ENCODE measurements around the gene SCAF8.

Gene SCAF8

GRCh38 chr6:154737424-154737823, 4.2 kb downstream of the SCAF8 start:
- no peak for TF ChIP-seq HOXD13 (CRISPR knock-in tag; IDR thresholded peaks at IDR 0.05; ENCODE audit: borderline replicate concordance)
- TF ChIP-seq, protein P1, sequence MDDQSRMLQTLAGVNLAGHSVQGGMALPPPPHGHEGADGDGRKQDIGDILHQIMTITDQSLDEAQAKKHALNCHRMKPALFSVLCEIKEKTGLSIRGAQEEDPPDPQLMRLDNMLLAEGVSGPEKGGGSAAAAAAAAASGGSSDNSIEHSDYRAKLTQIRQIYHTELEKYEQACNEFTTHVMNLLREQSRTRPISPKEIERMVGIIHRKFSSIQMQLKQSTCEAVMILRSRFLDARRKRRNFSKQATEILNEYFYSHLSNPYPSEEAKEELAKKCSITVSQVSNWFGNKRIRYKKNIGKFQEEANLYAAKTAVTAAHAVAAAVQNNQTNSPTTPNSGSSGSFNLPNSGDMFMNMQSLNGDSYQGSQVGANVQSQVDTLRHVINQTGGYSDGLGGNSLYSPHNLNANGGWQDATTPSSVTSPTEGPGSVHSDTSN (CRISPR knock-in tag; IDR thresholded peaks at IDR 0.05), result no peak
- TF ChIP-seq EGR2 (tag by site-specific recombination; IDR thresholded peaks at IDR 0.05; ENCODE audit: low read depth), result peak; percentile 67
- TF ChIP-seq ZNF248 (tag by site-specific recombination; IDR thresholded peaks at IDR 0.05), result no peak
- TF ChIP-seq GLI4 (tag by site-specific recombination; IDR thresholded peaks at IDR 0.05), result no peak
- TF ChIP-seq ZNF354C (tag by site-specific recombination; IDR thresholded peaks at IDR 0.05; ENCODE audit: borderline replicate concordance, low read depth), result no peak
- no peak for TF ChIP-seq ZNF394 (tag by site-specific recombination; IDR thresholded peaks at IDR 0.05; ENCODE audit: borderline replicate concordance)
- H3K4me1 ChIP-seq (ENCODE audit: control insufficient read depth, insufficient read depth, low read length), result peaks cover 10% of the 10 kb centered on the region; the same call in 1 of the 2 replicates
- H3K4me3 ChIP-seq (ENCODE audit: low read depth, low read length), result no peak overlapping the region
- no peak overlapping the region for H3K27ac ChIP-seq (ENCODE audit: extremely low read depth, low read depth, low read length)
- no peaks in the 10 kb centered on the region for H3K9me3 ChIP-seq (ENCODE audit: control insufficient read depth, insufficient read depth, low read depth, low read length)
- peaks cover 4 to 14% of the 10 kb centered on the region in 2 experiments for H3K36me3 ChIP-seq (ENCODE audit: control insufficient read depth in 2 of 2, insufficient read depth in 1 of 2, low read length in 2 of 2)
- ChIA-PET CTCF (no interaction called here), POLR2A (no interaction called here)

- TF ChIP-seq ZBTB21 (tag by site-specific recombination; IDR thresholded peaks at IDR 0.05) (no peak), PRDM1 (tag by site-specific recombination; IDR thresholded peaks at IDR 0.05) (peak; percentile 49)
- ChIA-PET POLR2A (no interaction called here), CTCF (interaction anchor here (0.6 to 1.0 kb wide), 5 partner anchors 11 to 152 kb away, joined by 3 to 4 read pairs (median 3); no protein-coding TSS in a partner anchor)
- H3K4me1 ChIP-seq (ENCODE audit: control insufficient read depth, insufficient read depth, low read length), result peaks cover 10% of the 10 kb centered on the region; the same call in 1 of the 2 replicates
- no peaks in the 10 kb centered on the region for H3K9me3 ChIP-seq (ENCODE audit: control insufficient read depth, insufficient read depth, low read depth, low read length)
- no peak overlapping the region for H3K4me3 ChIP-seq (ENCODE audit: low read depth, low read length)
- peaks cover 4 to 16% of the 10 kb centered on the region in 2 experiments for H3K36me3 ChIP-seq (ENCODE audit: control insufficient read depth in 2 of 2, insufficient read depth in 1 of 2, low read length in 2 of 2)
- H3K27ac ChIP-seq (ENCODE audit: extremely low read depth, low read depth, low read length), result no peak overlapping the region
Measured at GRCh38 chr6:154738551-154738961, 5.3 kb downstream of the SCAF8 start.

DNA sequence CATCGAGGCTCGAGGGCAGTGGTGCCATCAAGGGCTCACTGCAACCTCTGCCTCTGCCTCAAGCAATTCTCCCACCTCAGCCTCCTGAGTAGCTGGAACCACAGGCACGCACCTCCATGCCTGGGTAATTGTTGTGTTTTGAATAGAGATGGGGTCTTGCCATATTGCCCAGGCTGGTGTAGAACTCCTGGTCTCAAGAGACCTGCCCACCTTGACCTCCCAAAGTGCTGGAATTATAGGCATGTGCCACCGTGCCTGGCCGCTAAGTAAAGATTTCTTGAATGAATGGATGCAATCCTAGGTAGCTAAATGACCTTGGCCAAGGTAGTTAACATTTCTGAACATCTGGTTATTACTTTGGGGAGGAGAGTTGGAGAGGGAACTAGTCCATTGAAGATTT, 7.4 kb downstream of the SCAF8 start:
- ChIA-PET CTCF (interaction anchor here (0.6 kb wide), 1 partner anchor 104 kb away, joined by 3 read pairs; no protein-coding TSS in a partner anchor), POLR2A (interaction anchor here (0.7 kb wide), 1 partner anchor 280 kb away, joined by 4 read pairs; no protein-coding TSS in a partner anchor)
- no peak overlapping the region for H3K4me3 ChIP-seq (ENCODE audit: low read depth, low read length)
- no peak overlapping the region for H3K27ac ChIP-seq (ENCODE audit: extremely low read depth, low read depth, low read length)
- peak; percentile 29; the same call in 1 of the 2 replicates for TF ChIP-seq ZNF121 (tag by site-specific recombination; IDR thresholded peaks at IDR 0.05)
- no peak for TF ChIP-seq ZNF580 (tag by site-specific recombination; IDR thresholded peaks at IDR 0.05)
- TF ChIP-seq, protein P2, sequence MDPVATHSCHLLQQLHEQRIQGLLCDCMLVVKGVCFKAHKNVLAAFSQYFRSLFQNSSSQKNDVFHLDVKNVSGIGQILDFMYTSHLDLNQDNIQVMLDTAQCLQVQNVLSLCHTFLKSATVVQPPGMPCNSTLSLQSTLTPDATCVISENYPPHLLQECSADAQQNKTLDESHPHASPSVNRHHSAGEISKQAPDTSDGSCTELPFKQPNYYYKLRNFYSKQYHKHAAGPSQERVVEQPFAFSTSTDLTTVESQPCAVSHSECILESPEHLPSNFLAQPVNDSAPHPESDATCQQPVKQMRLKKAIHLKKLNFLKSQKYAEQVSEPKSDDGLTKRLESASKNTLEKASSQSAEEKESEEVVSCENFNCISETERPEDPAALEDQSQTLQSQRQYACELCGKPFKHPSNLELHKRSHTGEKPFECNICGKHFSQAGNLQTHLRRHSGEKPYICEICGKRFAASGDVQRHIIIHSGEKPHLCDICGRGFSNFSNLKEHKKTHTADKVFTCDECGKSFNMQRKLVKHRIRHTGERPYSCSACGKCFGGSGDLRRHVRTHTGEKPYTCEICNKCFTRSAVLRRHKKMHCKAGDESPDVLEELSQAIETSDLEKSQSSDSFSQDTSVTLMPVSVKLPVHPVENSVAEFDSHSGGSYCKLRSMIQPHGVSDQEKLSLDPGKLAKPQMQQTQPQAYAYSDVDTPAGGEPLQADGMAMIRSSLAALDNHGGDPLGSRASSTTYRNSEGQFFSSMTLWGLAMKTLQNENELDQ (tag by site-specific recombination; IDR thresholded peaks at IDR 0.05; ENCODE audit: low read depth), result no peak
- no peak for TF ChIP-seq MYNN (tag by site-specific recombination; IDR thresholded peaks at IDR 0.05; ENCODE audit: borderline replicate concordance)
- no peak for TF ChIP-seq ZNF184 (tag by site-specific recombination; IDR thresholded peaks at IDR 0.05)
- no peak for TF ChIP-seq ZNF23 (tag by site-specific recombination; IDR thresholded peaks at IDR 0.05; ENCODE audit: borderline replicate concordance)
- no peak for TF ChIP-seq TSHZ1 (tag by site-specific recombination; IDR thresholded peaks at IDR 0.05; ENCODE audit: borderline replicate concordance)
- no peak for TF ChIP-seq ZBTB21 (tag by site-specific recombination; IDR thresholded peaks at IDR 0.05)
- no peaks in the 10 kb centered on the region for H3K9me3 ChIP-seq (ENCODE audit: control insufficient read depth, insufficient read depth, low read depth, low read length)
- H3K4me1 ChIP-seq (ENCODE audit: control insufficient read depth, insufficient read depth, low read length), result peaks cover 7% of the 10 kb centered on the region; the same call in 1 of the 2 replicates
- H3K36me3 ChIP-seq (ENCODE audit: control insufficient read depth in 2 of 2, insufficient read depth in 1 of 2, low read length in 2 of 2), result peaks cover under 1 to 16% of the 10 kb centered on the region in 2 experiments

All from HEK293 (cell line).